DMS79 (cell line): Measurements from ENCODE around the gene CES4A.

ENCODE experiments used
- DNase-seq: peaks from one replicate; lab custom pipeline; 2025; lab: John Stamatoyannopoulos, UW

The CES4A gene

GRCh38 chr16:67053767-67054334 is 65.5 kb downstream of the CES4A start:
- no peak for DNase-seq

DNA sequence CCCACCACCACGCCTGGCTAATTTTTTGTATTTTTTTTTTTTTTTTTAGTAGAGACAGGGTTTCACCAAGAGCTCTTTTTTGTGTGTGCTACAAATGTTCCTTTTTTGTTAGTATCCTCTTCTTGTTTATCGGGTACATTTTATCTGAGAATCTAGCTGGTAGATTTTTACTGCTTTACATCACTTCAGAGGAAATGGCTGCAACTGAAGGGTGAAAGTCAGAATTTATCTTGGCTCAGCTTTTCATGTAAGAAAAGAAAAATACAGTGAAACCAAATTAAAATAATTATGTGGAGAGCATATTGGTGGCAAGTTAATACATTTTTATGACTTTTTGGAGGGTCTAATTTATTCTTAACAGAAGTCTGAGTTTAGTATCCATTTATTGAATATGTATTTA is 66.5 kb downstream of the CES4A start:
- no peak for DNase-seq

DNA sequence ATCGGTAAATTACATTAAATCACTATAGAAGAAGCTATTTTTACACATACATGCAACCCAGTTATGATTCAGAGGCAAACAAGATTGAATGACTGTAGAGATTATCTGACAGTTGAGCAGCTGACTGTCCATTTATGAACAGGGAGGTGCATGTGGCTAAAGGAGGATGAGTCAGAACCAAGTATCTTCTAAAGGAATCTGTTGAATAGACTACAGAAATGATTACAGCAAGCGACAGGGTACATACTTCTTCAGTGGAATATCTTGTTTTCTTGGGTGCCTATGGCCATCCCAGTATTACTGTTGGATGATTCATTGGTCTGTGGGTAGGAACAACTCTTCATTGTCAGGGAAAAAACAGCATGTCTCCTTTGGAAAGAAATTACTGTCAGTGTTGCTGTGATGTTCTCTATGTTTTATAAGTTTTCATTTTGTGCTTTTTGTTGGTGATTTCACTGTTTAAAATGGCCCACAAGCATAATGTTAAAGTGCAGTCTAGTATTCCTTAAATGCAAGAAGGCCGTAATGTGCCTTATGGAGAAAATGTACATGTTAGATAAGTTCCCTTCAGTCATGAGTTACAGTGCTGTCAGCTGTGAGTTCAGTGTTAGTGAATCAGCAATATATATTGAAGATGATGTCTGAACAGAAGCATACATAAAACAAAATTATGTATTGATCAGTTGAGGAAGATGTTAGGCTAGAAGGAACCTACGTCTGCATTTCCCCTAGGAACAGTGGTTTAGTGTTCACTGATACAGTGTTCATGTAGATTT is 67.5 kb downstream of the CES4A start:
- no peak for DNase-seq
